Measurements from ENCODE around the gene MDK. TPM values are rescaled to one million over a fixed set of nuclear protein-coding genes. Genes with fewer than 3 reads are reported as not detected.

MDK gene
- total RNA-seq, 4 donors from 2014 or later: 5.0 to 25.0 (median 14.1) TPM

- Histone ChIP-seq H3K36me3 (peaks cover 0 to 98% of the 10 kb centered on the region in 2 donors), H3K27me3 (no peaks in the 10 kb centered on the region), H3K4me3 (no peak overlapping the region), H3K27ac (no peak overlapping the region), H3K9me3 (no peaks in the 10 kb centered on the region), H3K4me1 (peaks cover 0 to 11% (median 3%) of the 10 kb centered on the region in 3 donors)
- ATAC-seq: no peak
- WGBS, 2 donors (ENCODE audit: low coverage in 1 of 2): 40 to 74% methylated on average over 1 to 7 of the region's 10 CpGs
- TF ChIP-seq CTCF (IDR thresholded peaks at IDR 0.05): no peak
- no peak for TF ChIP-seq POLR2A (IDR thresholded peaks at IDR 0.05)
- no peak for TF ChIP-seq POLR2AphosphoS5 (IDR thresholded peaks at IDR 0.05)
- no peak for TF ChIP-seq EP300 (IDR thresholded peaks at IDR 0.05)
These were observed 26.2 kb downstream of the MDK start for GRCh38 chr11:46407635-46408034.

GRCh38 chr11:46408407-46408986 lies 27.0 kb downstream of the MDK start:
- WGBS, 2 donors (ENCODE audit: low coverage in 1 of 2): 93% methylated on average over 6 of the region's 6 CpGs; no CpG with 5 or more reads in 1 of the 2 donors

DNA sequence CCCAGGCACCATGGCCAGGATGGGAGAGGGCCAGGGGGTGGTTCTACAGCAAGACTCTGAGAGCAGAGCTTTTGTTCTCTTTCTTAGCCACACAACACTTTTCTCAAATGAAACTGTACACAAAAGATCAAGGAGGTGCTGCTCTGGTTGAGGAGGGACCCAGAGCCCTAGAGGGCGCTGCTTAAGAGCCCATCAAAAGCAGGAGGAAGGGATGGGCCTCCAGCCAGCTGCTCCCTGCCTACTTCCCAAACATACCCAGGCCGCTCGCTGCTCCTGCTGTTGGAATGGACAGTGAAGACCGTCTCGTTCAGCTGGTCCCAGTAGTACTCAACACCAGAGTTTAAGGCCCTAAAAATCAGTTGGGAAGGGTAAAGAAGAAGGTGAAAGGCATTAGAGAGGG lies 28.6 kb downstream of the MDK start:
- 20 to 80% methylated on average over 1 to 2 of the region's 5 CpGs for WGBS, 2 donors (ENCODE audit: low coverage in 1 of 2)
- ATAC-seq: no peak
- no peak for TF ChIP-seq CTCF (IDR thresholded peaks at IDR 0.05)
- no peak for TF ChIP-seq POLR2AphosphoS5 (IDR thresholded peaks at IDR 0.05)
- no peak for TF ChIP-seq POLR2A (IDR thresholded peaks at IDR 0.05)
- no peak for TF ChIP-seq EP300 (IDR thresholded peaks at IDR 0.05)
- Histone ChIP-seq H3K27me3 (no peaks in the 10 kb centered on the region), H3K36me3 (peaks cover 0 to 98% of the 10 kb centered on the region in 2 donors), H3K9me3 (no peaks in the 10 kb centered on the region), H3K4me1 (peaks cover 0 to 3% (median 0%) of the 10 kb centered on the region in 3 donors), H3K4me3 (no peak overlapping the region), H3K27ac (no peak overlapping the region)

More at GRCh38 chr11:46408407-46408986, 27.0 kb downstream of the MDK start:
- H3K36me3 ChIP-seq: peaks cover 0 to 98% of the 10 kb centered on the region in 2 donors
- TF ChIP-seq POLR2AphosphoS5 (IDR thresholded peaks at IDR 0.05): no peak
- no peak for TF ChIP-seq POLR2A (IDR thresholded peaks at IDR 0.05)
- TF ChIP-seq CTCF (IDR thresholded peaks at IDR 0.05): no peak
- no peak for TF ChIP-seq EP300 (IDR thresholded peaks at IDR 0.05)
- ATAC-seq: no peak
- H3K27ac ChIP-seq: no peak overlapping the region
- H3K9me3 ChIP-seq: no peaks in the 10 kb centered on the region
- no peak overlapping the region for H3K4me3 ChIP-seq
- H3K4me1 ChIP-seq: peaks cover 0 to 11% (median 3%) of the 10 kb centered on the region in 3 donors
- H3K27me3 ChIP-seq: no peaks in the 10 kb centered on the region

DNA sequence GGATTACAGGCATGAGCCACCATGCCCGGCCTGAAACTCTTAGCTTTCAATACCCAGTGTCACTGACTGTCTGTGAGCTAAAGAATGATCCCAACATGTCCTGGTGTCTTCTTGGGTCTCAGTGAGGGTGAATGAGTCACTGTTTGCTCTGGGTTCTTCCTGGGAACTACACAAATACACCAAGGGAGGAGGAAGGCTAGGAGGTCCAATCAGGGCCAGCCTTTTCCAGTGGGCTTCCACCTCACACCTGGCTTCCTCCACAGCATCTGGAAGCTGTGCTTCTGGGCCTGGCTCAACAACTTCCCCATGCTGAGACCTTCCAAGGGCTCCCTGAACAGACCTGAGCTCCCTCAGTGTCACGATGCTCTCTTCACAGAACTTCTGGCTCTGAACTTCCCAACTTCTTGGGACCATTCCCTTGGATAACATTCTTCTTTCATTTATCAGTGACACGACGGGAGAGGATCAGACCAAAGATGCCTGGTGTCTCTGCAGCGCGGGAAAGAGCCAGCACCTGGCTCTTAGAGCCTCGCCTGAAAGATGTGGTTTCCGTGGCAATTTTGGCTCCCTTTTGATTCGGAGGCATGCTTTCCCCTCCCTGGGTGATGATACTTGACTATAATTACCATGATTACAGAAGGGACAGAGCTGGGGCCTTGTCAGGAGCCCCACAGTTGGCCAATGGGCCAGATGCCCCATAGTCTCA lies 32.4 kb downstream of the MDK start:
- no peak for ATAC-seq
- no peaks in the 10 kb centered on the region for H3K4me1 ChIP-seq
- H3K27ac ChIP-seq: no peak overlapping the region
- TF ChIP-seq EP300 (IDR thresholded peaks at IDR 0.05): no peak
- TF ChIP-seq CTCF (IDR thresholded peaks at IDR 0.05): no peak
- no peak for TF ChIP-seq POLR2AphosphoS5 (IDR thresholded peaks at IDR 0.05)
- TF ChIP-seq POLR2A (IDR thresholded peaks at IDR 0.05): no peak
- peaks cover 0 to 92% of the 10 kb centered on the region in 2 donors for H3K36me3 ChIP-seq
- 90 to 100% methylated on average over 3 to 8 of the region's 9 CpGs for WGBS, 2 donors (ENCODE audit: low coverage in 1 of 2)
- no peaks in the 10 kb centered on the region for H3K9me3 ChIP-seq
- no peaks in the 10 kb centered on the region for H3K27me3 ChIP-seq
- no peak overlapping the region for H3K4me3 ChIP-seq

- Histone ChIP-seq H3K4me3 (no peak overlapping the region), H3K9me3 (no peaks in the 10 kb centered on the region), H3K27me3 (no peaks in the 10 kb centered on the region), H3K4me1 (no peaks in the 10 kb centered on the region), H3K36me3 (peaks cover 0 to 87% of the 10 kb centered on the region in 2 donors), H3K27ac (no peak overlapping the region)
- WGBS, 2 donors (ENCODE audit: low coverage in 1 of 2): 80% methylated on average over 1 of the region's 5 CpGs; no CpG with 5 or more reads in 1 of the 2 donors
- no peak for TF ChIP-seq CTCF (IDR thresholded peaks at IDR 0.05)
- no peak for TF ChIP-seq EP300 (IDR thresholded peaks at IDR 0.05)
- no peak for TF ChIP-seq POLR2AphosphoS5 (IDR thresholded peaks at IDR 0.05)
- TF ChIP-seq POLR2A (IDR thresholded peaks at IDR 0.05): no peak
- no peak for ATAC-seq
These were observed 33.0 kb downstream of the MDK start for GRCh38 chr11:46414466-46414796.

All from gastroesophageal sphincter (tissue), 4 donors.